ENCODE data around the gene AP5B1.

DNA sequence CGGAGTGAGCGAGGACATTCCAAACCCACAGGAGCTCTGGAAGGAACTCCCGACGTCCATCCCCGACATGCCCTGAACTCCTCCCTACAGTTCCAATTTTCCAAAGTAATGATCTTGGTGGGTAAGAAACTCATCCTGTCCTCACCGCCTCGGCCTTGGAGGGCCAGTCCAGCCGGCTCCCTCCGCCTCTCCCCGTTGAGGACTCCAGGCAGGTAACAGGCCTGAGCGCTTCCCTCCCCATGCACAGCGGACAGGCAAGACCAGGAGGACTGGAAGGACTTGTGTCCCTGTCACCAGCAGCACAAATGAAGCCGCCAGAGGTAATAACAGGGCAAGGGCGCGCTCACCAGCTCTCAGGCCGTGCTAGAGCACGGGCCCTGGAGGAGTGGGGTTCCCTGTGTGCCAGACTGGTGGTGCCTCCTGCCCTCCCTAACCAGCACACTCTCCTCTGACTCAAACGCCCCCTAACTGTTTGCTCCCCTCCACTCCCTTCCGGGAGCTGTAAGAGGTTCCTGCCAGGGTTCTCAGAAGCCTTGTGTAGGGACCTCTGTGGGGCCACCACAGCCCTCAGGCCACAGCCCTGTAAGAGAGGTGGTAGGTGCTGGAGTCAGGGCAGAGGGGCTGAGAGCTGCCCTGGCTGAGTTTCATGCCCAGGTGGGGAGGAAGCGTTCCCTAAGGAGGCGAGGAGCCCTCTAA, 23.2 kb upstream of the AP5B1 start:
- TF ChIP-seq, protein P1, sequence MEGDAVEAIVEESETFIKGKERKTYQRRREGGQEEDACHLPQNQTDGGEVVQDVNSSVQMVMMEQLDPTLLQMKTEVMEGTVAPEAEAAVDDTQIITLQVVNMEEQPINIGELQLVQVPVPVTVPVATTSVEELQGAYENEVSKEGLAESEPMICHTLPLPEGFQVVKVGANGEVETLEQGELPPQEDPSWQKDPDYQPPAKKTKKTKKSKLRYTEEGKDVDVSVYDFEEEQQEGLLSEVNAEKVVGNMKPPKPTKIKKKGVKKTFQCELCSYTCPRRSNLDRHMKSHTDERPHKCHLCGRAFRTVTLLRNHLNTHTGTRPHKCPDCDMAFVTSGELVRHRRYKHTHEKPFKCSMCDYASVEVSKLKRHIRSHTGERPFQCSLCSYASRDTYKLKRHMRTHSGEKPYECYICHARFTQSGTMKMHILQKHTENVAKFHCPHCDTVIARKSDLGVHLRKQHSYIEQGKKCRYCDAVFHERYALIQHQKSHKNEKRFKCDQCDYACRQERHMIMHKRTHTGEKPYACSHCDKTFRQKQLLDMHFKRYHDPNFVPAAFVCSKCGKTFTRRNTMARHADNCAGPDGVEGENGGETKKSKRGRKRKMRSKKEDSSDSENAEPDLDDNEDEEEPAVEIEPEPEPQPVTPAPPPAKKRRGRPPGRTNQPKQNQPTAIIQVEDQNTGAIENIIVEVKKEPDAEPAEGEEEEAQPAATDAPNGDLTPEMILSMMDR (IDR thresholded peaks at IDR 0.05): no peak
- TF ChIP-seq POLR2A (IDR thresholded peaks at IDR 0.05) (no peak), POLR2AphosphoS5 (IDR thresholded peaks at IDR 0.05) (no peak), EP300 (IDR thresholded peaks at IDR 0.05; ENCODE audit: low read depth) (no peak)

All from transverse colon (tissue), 4 donors.